ENCODE measurements around the gene PPP2CA.
"Not testable (repeated sequence)": the region's sequence is repeated elsewhere in the genome, so short reads cannot be mapped to it uniquely, and the experiment has no call there.

Gene PPP2CA

DNA sequence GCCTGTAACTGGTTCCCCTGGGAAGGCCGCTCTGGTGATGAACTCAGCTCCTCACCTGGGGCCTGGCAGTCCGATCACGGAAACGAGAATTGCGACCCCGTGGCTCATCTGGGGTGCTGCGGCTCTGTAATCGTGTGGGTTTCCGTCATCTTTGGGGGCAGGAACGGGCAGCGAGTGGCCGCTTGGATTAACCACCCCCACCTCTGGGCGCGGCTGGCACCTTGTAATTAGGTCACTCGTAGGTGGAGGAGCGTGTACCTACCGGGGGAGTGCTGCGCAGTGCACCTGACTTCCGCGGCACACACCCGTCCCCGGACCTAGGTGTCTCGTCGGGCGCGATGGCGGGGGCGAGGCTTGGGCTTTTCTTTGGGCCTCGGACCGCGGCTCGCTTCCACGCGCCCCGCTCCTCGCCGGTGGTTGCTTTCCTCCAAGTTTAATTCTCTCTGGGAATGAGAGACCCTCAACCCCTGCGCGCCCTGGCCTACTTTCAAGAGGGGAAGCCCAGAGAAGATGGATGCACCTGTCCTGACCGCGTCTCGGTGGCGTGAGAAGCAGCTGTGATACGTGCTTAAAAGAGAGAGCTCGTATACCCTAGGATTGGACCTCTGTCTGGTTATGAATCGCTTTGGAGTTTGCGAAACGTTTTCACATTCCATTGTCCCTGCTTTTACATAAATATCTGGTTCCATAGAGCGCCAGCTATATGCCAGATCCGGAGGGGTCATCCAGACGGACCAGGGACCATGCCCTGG is 744 bp upstream of the PPP2CA start:
- no peak for TF ChIP-seq CTCF (IDR thresholded peaks at IDR 0.05; ENCODE audit: low read depth, low read length, missing control alignments)
- no peak for DNase-seq (ENCODE audit: low read depth)
- peak overlapping the region; percentile 100 for H3K4me3 ChIP-seq (ENCODE audit: low read depth, low read length)

DNA sequence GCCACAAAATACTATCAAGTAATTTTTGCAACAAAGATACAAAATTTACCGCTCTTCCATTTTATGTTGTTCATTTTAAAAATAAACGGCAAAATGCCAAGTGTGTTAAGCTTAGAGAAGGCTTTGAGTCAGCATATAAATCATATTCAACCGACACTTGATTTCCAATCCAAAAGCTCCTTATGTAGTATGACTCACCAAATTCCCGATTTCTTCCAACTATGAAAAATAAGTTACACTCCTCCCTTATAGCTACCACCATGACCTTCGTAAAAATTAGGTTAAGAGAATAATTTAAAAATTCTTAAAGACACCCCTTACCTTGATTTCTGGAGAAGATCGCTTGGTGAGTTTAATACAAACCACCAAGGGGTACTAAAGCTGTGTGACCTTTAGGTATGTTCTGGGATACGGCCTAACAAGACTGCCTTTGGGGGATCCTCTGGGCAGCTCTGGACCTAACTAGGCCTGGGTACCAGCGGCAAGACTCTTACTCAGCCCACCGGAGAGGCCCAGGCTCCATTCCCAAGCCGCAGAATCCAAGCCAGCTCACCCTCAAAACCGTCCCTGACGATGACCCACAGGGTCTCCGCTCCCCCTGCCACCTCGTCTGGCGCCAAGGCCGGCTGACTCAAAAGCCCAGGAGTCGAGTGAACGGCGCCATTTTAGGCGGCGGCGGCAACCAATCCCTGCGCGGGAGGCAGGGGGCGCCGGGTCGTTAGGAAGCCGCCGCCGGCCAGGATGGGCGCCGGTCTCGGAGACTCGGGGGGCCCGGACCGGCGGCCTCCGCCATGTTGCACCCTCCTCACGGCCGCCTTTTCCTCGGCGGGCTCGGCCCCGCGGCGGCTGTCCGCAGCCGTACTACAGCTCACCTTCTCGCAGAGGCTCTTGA is 739 bp downstream of the PPP2CA start:
- no peak for TF ChIP-seq CTCF (IDR thresholded peaks at IDR 0.05; ENCODE audit: low read depth, low read length, missing control alignments)
- no peak for DNase-seq (ENCODE audit: low read depth)

DNA sequence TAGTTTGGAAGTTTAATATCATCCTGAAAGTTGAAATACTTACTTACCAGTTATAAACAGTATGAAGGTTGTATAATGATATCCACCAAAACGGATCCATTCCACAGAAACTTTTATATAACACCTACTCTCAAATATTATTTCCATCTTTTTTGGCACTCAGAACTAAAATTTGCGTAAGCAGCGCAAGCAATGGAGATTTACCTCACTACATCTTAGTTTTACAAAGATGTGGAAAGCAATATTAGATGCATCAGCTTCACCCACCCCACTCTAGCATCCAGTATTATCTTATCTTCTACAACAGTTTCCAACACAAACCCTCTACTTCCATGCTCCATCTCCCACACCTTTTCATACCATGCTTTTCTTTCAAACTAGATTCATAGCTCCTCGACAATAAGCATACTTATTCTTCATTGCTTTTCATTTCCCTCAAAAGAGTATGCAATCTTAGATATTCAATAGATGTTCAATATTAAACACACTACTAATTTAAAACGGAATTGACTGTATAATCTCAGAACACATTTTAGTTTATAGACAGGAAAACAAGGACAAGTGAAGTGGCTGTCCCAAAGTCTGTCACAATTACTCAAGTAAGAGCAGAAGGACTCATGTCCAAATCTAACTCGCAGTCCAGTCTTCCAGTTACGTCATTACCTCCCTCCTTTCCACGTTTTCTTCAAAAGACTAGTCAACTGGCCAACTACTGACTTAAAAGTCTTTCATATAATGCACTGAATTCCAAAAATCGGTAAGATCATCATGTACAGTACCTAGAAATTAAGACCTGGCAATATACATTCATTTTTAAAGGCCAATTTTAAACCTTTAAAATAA is 2.2 kb downstream of the PPP2CA start:
- DNase-seq (ENCODE audit: low read depth): no peak
- no peak for TF ChIP-seq CTCF (IDR thresholded peaks at IDR 0.05; ENCODE audit: low read depth, low read length, missing control alignments)
- H3K4me3 ChIP-seq (ENCODE audit: low read depth, low read length): peak overlapping the region; percentile 100

More for the DNA sequence above, 739 bp downstream of the PPP2CA start:
- H3K4me3 ChIP-seq (ENCODE audit: low read depth, low read length): peak overlapping the region; percentile 100

DNA sequence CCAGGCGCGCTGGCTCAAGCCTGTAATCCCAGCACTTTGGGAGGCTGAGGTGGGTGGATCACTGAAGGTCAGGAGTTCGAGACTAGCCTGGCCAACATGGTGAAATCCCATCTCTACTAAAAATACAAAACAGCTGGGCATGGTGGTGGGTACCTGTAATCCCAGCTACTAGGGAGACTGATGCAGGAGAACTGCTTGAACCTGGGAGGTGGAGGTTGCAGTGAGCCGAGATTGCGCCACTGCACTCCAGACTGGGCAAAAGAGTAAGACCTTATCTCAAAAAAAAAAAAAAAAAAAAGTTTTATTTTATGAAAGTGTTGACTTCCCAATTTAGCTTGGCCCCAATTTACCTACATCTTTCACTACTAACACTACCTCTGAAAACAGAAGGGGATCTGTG is 4.2 kb downstream of the PPP2CA start:
- DNase-seq (ENCODE audit: low read depth): not testable (repeated sequence)
- peak overlapping the region; percentile 28; the same call in 1 of the 2 replicates for H3K4me3 ChIP-seq (ENCODE audit: low read depth, low read length)

- TF ChIP-seq CTCF (IDR thresholded peaks at IDR 0.05; ENCODE audit: low read depth, low read length, missing control alignments): no peak
- H3K4me3 ChIP-seq (ENCODE audit: low read depth, low read length): no peak overlapping the region
- no peak for DNase-seq (ENCODE audit: low read depth)
These were observed 10.1 kb downstream of the PPP2CA start for GRCh38 chr5:134215757-134216156.

DNA sequence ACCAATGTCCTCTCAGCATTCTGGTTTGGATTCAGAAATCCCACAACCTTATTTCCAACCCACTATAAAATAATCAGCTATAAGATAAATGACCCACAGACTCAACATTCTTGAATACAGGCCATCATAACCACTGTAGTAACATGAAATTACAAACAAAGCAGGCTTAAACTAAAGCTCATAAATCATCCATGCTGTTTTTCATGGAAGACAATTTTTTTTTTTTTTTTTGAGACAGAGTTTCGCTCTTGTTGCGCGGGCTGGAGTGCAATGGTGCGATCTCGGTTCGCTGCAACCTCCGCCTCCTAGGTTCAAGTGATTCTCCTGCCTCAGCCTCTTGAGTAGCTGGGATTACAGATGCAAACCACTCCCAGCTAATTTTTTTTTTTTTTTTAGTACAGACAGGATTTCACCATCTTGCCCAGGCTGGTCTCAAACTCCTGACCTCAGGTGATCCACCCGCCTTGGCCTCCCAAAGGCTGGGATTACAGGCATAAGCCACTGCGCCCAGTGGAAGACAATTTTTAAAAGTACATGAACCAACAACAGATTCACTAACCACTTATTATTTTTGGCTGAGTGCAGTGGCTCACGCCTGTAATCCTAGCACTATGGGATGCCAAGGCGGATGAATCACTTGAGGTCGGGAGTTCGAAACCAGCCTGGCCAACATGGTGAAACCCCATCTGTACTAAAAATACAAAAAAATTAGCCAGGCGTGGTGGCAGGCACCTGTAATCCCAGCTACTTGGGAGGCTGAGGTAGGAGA is 14.4 kb downstream of the PPP2CA start:
- H3K4me3 ChIP-seq (ENCODE audit: low read depth, low read length); DNase-seq (ENCODE audit: low read depth): not testable (repeated sequence)

DNA sequence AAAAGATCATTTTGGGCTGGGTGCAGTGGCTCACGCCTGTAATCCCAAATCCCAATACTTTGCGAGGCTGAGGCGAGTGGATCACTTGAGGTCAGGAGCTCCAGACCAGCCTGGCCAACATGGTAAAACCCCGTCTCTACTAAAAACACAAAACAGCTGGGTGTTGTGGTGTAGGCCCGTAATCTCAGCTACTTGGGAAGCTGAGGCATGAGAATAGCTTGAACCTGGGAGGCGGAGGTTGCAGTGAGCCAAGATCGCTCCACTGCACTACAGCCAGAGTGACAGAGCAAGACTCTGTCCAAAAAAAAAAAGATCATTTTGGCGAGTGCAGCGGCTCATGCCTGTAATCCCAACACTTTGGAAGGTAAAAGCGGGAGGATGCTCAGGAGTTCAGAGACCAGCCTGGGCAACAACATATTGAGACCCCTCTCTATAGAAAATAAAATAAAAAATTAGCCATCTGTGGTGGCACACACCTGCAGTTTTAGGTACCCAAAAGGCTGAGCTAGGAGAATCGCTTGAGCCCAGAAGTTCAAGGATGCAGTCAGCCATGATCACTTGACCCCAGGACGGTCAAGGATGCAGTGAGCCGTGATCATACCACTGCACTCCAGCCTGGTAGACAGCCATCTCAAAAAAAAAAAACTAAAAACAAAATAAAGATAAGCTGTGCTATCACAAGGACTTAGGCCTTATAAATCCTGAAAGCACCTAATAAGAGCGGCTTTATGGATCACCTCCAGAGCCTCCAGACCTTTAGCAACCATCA is 16.2 kb downstream of the PPP2CA start:
- no peak for DNase-seq (ENCODE audit: low read depth)
- no peak for TF ChIP-seq CTCF (IDR thresholded peaks at IDR 0.05; ENCODE audit: low read depth, low read length, missing control alignments)
- H3K4me3 ChIP-seq (ENCODE audit: low read depth, low read length): no peak overlapping the region
